GM19452 (cell line): ENCODE data around the gene EGLN1.
"Not testable (repeated sequence)": the region's sequence is repeated elsewhere in the genome, so short reads cannot be mapped to it uniquely, and the experiment has no call there.

ENCODE experiments used
- ATAC-seq: cut with Tn5 transposase; IDR thresholded peaks from one replicate; pipeline ENCODE4 v1.9.1; 2021; ENCODE audit not compliant: unreplicated experiment

EGLN1 gene

GRCh38 chr1:231364192-231364591 is 57.9 kb downstream of the EGLN1 start:
- ATAC-seq: no peak

- ATAC-seq: no peak
Measured at GRCh38 chr1:231363624-231364023, 58.5 kb downstream of the EGLN1 start.

- ATAC-seq: no peak
Measured at GRCh38 chr1:231362325-231362724, 59.8 kb downstream of the EGLN1 start.

GRCh38 chr1:231359113-231359512 is 63.0 kb downstream of the EGLN1 start:
- no peak for ATAC-seq

- peak; percentile 71 for ATAC-seq
Measured at GRCh38 chr1:231357831-231358354, 64.2 kb downstream of the EGLN1 start.

- ATAC-seq: no peak
Measured at GRCh38 chr1:231357187-231357772, 64.8 kb downstream of the EGLN1 start.

- no peak for ATAC-seq
Measured at GRCh38 chr1:231355171-231355570, 66.9 kb downstream of the EGLN1 start.

- no peak for ATAC-seq
Measured at GRCh38 chr1:231354330-231355020, 67.6 kb downstream of the EGLN1 start.

- ATAC-seq: no peak
Measured at GRCh38 chr1:231353086-231353485, 69.0 kb downstream of the EGLN1 start.

GRCh38 chr1:231351816-231352215 is 70.3 kb downstream of the EGLN1 start:
- no peak for ATAC-seq

- ATAC-seq: not testable (repeated sequence)
Measured at GRCh38 chr1:231348856-231349255, 73.2 kb downstream of the EGLN1 start.

- ATAC-seq: no peak
Measured at GRCh38 chr1:231348442-231348841, 73.6 kb downstream of the EGLN1 start.

GRCh38 chr1:231347961-231348360 is 74.1 kb downstream of the EGLN1 start:
- ATAC-seq: no peak

- no peak for ATAC-seq
Measured at GRCh38 chr1:231340328-231341013, 81.6 kb downstream of the EGLN1 start.

GRCh38 chr1:231338270-231339128 is 83.6 kb downstream of the EGLN1 start, which contains the start of gene SPRTN:
Gene SPRTN, plus strand, starts transcription at chr1:231338293. Its CDS starts 91 bp downstream, at chr1:231338384.
- peak; percentile 6 for ATAC-seq

GRCh38 chr1:231337472-231338269 is 84.4 kb downstream of the EGLN1 start, which contains the start of gene EXOC8:
Gene EXOC8, minus strand, starts transcription at chr1:231337852. Its CDS starts 107 bp downstream, at chr1:231337745.
- peak; percentile 70 for ATAC-seq

- peak; percentile 0 for ATAC-seq
Measured at GRCh38 chr1:231337043-231337471, 85.0 kb downstream of the EGLN1 start.

GRCh38 chr1:231335663-231336602 is 86.2 kb downstream of the EGLN1 start:
- no peak for ATAC-seq

- no peak for ATAC-seq
Measured at GRCh38 chr1:231334952-231335351, 87.1 kb downstream of the EGLN1 start.
